H1 (cell line): Measurements from ENCODE around the gene TNIK. TPM values are rescaled to one million over a fixed set of nuclear protein-coding genes. Genes with fewer than 3 reads are reported as not detected.

Source experiments
- CTCF ChIA-PET: fragments of 300-600 bp; sonication (Branson Sonifier 250); formaldehyde crosslinking; loops from one replicate; lab custom pipeline; 2021; ENCODE audit not compliant: partially characterized antibody; lab: Charles Lee
- POLR2A ChIA-PET: fragments of 300-600 bp; sonication (Branson Sonifier 250); formaldehyde crosslinking; loops from one replicate; lab custom pipeline; 2021; ENCODE audit warnings: inconsistent platforms; ENCODE audit not compliant: partially characterized antibody; lab: Charles Lee
- DNase-seq, 2 experiments: peaks; one replicate each; pipeline versions ENCODE4 v3.0.0 to v3.0.0-alpha.2; 2010 to 2022; ENCODE audit warnings: low spot score in 2 of 2, low read depth in 1 of 2, mixed read lengths in 1 of 2
- FAIRE-seq: peaks from 2 replicates; lab custom pipeline; 2011; peaks lifted over from hg19 to GRCh38; lab: Jason Lieb, UNC
- H2AFZ ChIP-seq: 2 replicates; pipeline ENCODE4 v1.8.1; 2012; ENCODE audit warnings: low read length, inconsistent platforms
- H2AK5ac ChIP-seq: 2 replicates; pipeline ENCODE4 v1.6.1; 2013; ENCODE audit warnings: low read depth, low read length
- H2BK120ac ChIP-seq: replicated peaks from 2 replicates; pipeline ENCODE3; 2013; ENCODE audit warnings: low read depth, low read length, inconsistent platforms
- H2BK12ac ChIP-seq: 2 replicates; pipeline ENCODE4 v1.6.1; 2013; ENCODE audit warnings: low read depth, low read length
- H2BK15ac ChIP-seq: 2 replicates; pipeline ENCODE4 v1.6.1; 2013; ENCODE audit warnings: low read length
- H2BK20ac ChIP-seq: 2 replicates; pipeline ENCODE4 v1.6.1; 2013; ENCODE audit warnings: low read length
- H2BK5ac ChIP-seq: 2 replicates; pipeline ENCODE4 v1.6.1; 2013; ENCODE audit warnings: low read depth, low read length
- H3K14ac ChIP-seq: 2 replicates; pipeline ENCODE4 v1.6.1; 2013; ENCODE audit warnings: inconsistent platforms; ENCODE audit not compliant: insufficient read length
- H3K18ac ChIP-seq: 2 replicates; pipeline ENCODE4 v1.6.1; 2013; ENCODE audit warnings: low read length; ENCODE audit errors: extremely low read depth
- H3K23ac ChIP-seq: 2 replicates; pipeline ENCODE4 v1.6.1; 2013; ENCODE audit warnings: inconsistent platforms; ENCODE audit not compliant: insufficient read length
- H3K23me2 ChIP-seq: 2 replicates; pipeline ENCODE4 v1.6.1; 2013; ENCODE audit warnings: low read depth, low read length
- H3K27ac ChIP-seq: 2 replicates; pipeline ENCODE4 v1.6.1; 2011; ENCODE audit warnings: low read depth, low read length, inconsistent platforms
- H3K27me3 ChIP-seq, 4 experiments: replicated peaks in 1 of 4; 1 replicate in 1 of 4; 2 replicates in 3 of 4; pipeline versions ENCODE4 v1.6.1 to v1.8.1; 2011 to 2013; ENCODE audit warnings: low read length in 3 of 4, mild to moderate bottlenecking in 3 of 4, inconsistent platforms in 2 of 4, mixed read lengths in 2 of 4, moderate library complexity in 1 of 4; ENCODE audit not compliant: control insufficient read depth in 3 of 4, insufficient read depth in 3 of 4; ENCODE audit errors: extremely low read depth in 1 of 4
- H3K36me3 ChIP-seq, 4 experiments: 2 replicates each; pipeline versions ENCODE4 v1.6.1 to v1.8.1; 2011 to 2013; ENCODE audit warnings: mild to moderate bottlenecking in 4 of 4, low read length in 3 of 4, moderate library complexity in 2 of 4, control low read depth in 1 of 4, inconsistent platforms in 1 of 4; ENCODE audit not compliant: insufficient read depth in 4 of 4, control insufficient read depth in 2 of 4
- H3K4ac ChIP-seq: replicated peaks from 2 replicates; pipeline ENCODE3; 2013; ENCODE audit warnings: low read length, low read depth, mixed read lengths, inconsistent platforms; ENCODE audit not compliant: insufficient read length
- H3K4me1 ChIP-seq, 4 experiments: replicated peaks in 1 of 4; 1 replicate in 1 of 4; 2 replicates in 3 of 4; pipeline versions ENCODE4 v1.6.1 to v1.8.1; 2011 to 2013; ENCODE audit warnings: low read length in 3 of 4, inconsistent platforms in 2 of 4, mixed read lengths in 1 of 4; ENCODE audit not compliant: insufficient read depth in 4 of 4, control insufficient read depth in 3 of 4
- H3K4me2 ChIP-seq, 2 experiments: 2 replicates each; pipeline versions ENCODE4 v1.6.1 to v1.8.1; 2011 to 2013; ENCODE audit warnings: low read depth in 2 of 2, low read length in 2 of 2, control low read depth in 1 of 2, inconsistent platforms in 1 of 2, mild to moderate bottlenecking in 1 of 2; ENCODE audit not compliant: insufficient read depth in 1 of 2
- H3K4me3 ChIP-seq, 4 experiments: fragments of 200-600, 300-600 bp in 1 of 4; sonication (generic), shearing (Covaris generic), sonication (Bioruptor Twin) in 1 of 4; 2 replicates each; pipeline versions ENCODE4 v1.5.1 to v1.8.1; 2011 to 2016; ENCODE audit warnings: low read length in 4 of 4, low read depth in 3 of 4, control low read depth in 2 of 4, inconsistent platforms in 2 of 4, mild to moderate bottlenecking in 2 of 4, mixed read lengths in 1 of 4, moderate library complexity in 1 of 4; ENCODE audit not compliant: insufficient read depth in 2 of 4; ENCODE audit errors: extremely low read depth in 1 of 4
- H3K56ac ChIP-seq: replicated peaks from 2 replicates; pipeline ENCODE3; 2013; ENCODE audit warnings: low read depth, mild to moderate bottlenecking, mixed read lengths, low read length, inconsistent platforms; ENCODE audit not compliant: insufficient read length
- H3K79me1 ChIP-seq: 2 replicates; pipeline ENCODE4 v1.6.1; 2013; ENCODE audit warnings: low read depth, low read length, control low read depth
- H3K79me2 ChIP-seq, 2 experiments: 2 replicates each; pipeline versions ENCODE4 v1.6.1 to v1.8.1; 2012 to 2013; ENCODE audit warnings: low read length in 2 of 2, mild to moderate bottlenecking in 2 of 2, inconsistent platforms in 1 of 2; ENCODE audit not compliant: insufficient read depth in 2 of 2, control insufficient read depth in 1 of 2
- H3K9ac ChIP-seq, 4 experiments: replicated peaks in 1 of 4; 1 replicate in 1 of 4; 2 replicates in 3 of 4; pipeline versions ENCODE4 v1.6.1 to v1.8.1; 2011 to 2013; ENCODE audit warnings: low read depth in 3 of 4, low read length in 3 of 4, control low read depth in 2 of 4, mild to moderate bottlenecking in 2 of 4, moderate library complexity in 2 of 4, inconsistent platforms in 1 of 4; ENCODE audit errors: extremely low read depth in 1 of 4
- H3K9me3 ChIP-seq, 2 experiments: 2 replicates each; pipeline versions ENCODE4 v1.6.1 to v1.8.1; 2012 to 2013; ENCODE audit warnings: mild to moderate bottlenecking in 2 of 2, moderate library complexity in 2 of 2, control low read depth in 1 of 2, inconsistent platforms in 1 of 2, low read depth in 1 of 2, low read length in 1 of 2, mixed read lengths in 1 of 2; ENCODE audit not compliant: insufficient read depth in 2 of 2
- H4K20me1 ChIP-seq, 2 experiments: replicated peaks in 1 of 2; 2 replicates each; pipeline versions ENCODE3 to v1.8.1; 2011 to 2013; ENCODE audit warnings: inconsistent platforms in 2 of 2, low read length in 2 of 2, mild to moderate bottlenecking in 1 of 2; ENCODE audit not compliant: insufficient read depth in 2 of 2, control insufficient read depth in 1 of 2
- H4K5ac ChIP-seq: 2 replicates; pipeline ENCODE4 v1.6.1; 2013; ENCODE audit warnings: low read length, low read depth, mixed read lengths, inconsistent platforms; ENCODE audit not compliant: insufficient read length
- H4K8ac ChIP-seq: 2 replicates; pipeline ENCODE4 v1.8.0; 2013; ENCODE audit warnings: mild to moderate bottlenecking, moderate library complexity, low read length, inconsistent platforms; ENCODE audit not compliant: insufficient read depth; ENCODE audit errors: extremely low read depth
- H4K91ac ChIP-seq: replicated peaks from 2 replicates; pipeline ENCODE3; 2013; ENCODE audit warnings: low read length, mixed read lengths, inconsistent platforms; ENCODE audit not compliant: insufficient read length
- ASH2L ChIP-seq: fragments of 200-600, 300-600 bp; sonication (generic); IDR thresholded peaks from one replicate; pipeline ENCODE4 v1.7.1; 2017; ENCODE audit warnings: low read length
- BRCA1 ChIP-seq: IDR thresholded peaks from 2 replicates; pipeline ENCODE4 v1.6.1; 2012; ENCODE audit warnings: low read depth, low read length, improper control_type of control experiment
- CBX5 ChIP-seq: fragments of 300-800, 300-1000 bp; sonication (generic); IDR thresholded peaks from 2 replicates; pipeline ENCODE4 v1.7.1; 2016; ENCODE audit warnings: antibody characterized with exemption, low read length, low read depth
- CHD2 ChIP-seq: IDR thresholded peaks from 2 replicates; pipeline ENCODE4 v1.6.1; 2012; ENCODE audit warnings: low read length, improper control_type of control experiment
- NANOG ChIP-seq: IDR thresholded peaks from 2 replicates; pipeline ENCODE4 v1.6.1; 2011; ENCODE audit warnings: low read length, low read depth, mild to moderate bottlenecking, inconsistent platforms; ENCODE audit not compliant: insufficient read depth, poor library complexity, severe bottlenecking
- PHF8 ChIP-seq: fragments of 200-600 bp; sonication (generic); conservative IDR thresholded peaks from 2 replicates; pipeline ENCODE4 v1.7.1; 2012; ENCODE audit warnings: low read depth, mild to moderate bottlenecking, inconsistent platforms, low read length, moderate library complexity
- POLR2A ChIP-seq, 2 experiments: IDR thresholded peaks; 1 replicate in 1 of 2; 2 replicates in 1 of 2; pipeline ENCODE4 v1.6.1; 2011; ENCODE audit warnings: low read depth in 2 of 2, low read length in 2 of 2, mild to moderate bottlenecking in 2 of 2; ENCODE audit errors: control extremely low read depth in 1 of 2
- RAD21 ChIP-seq, 2 experiments: IDR thresholded peaks in 1 of 2; conservative IDR thresholded peaks in 1 of 2; 2 replicates each; pipeline ENCODE4 v1.6.1; 2011; ENCODE audit warnings: low read depth in 2 of 2, low read length in 2 of 2, improper control_type of control experiment in 1 of 2, inconsistent platforms in 1 of 2, mild to moderate bottlenecking in 1 of 2, moderate library complexity in 1 of 2
- SIN3A ChIP-seq, 2 experiments: IDR thresholded peaks in 1 of 2; conservative IDR thresholded peaks in 1 of 2; 2 replicates each; pipeline ENCODE4 v1.6.1; 2011 to 2012; ENCODE audit warnings: low read length in 2 of 2, improper control_type of control experiment in 1 of 2, low read depth in 1 of 2, mild to moderate bottlenecking in 1 of 2
- SP4 ChIP-seq: IDR thresholded peaks from 2 replicates; pipeline ENCODE4 v1.6.1; 2012; ENCODE audit warnings: low read length, inconsistent platforms
- polyA plus RNA-seq, 7 experiments: library from polyadenylated mRNA; depleted of rRNA in 3 of 7; stranded (reverse) in 5 of 7; unstranded in 2 of 7; fragments of >200 nt in 5 of 7; fragments of 200-250 nt in 2 of 7; gene quantifications; 1 replicate in 5 of 7; 2 replicates in 1 of 7; 4 replicates in 1 of 7; pipeline versions ENCODE4 v1.2.1 to v1.2.3, GENCODE V29; 2011 to 2013; ENCODE audit warnings: missing spikeins in 2 of 7, mixed read lengths in 2 of 7
- total RNA-seq: library from RNA; stranded (reverse); fragmentation: NEBNext Ultra II Directional; extraction: Animal tissue kit (Norgen Biotek cat#: 25700); gene quantifications from 2 replicates; pipeline ENCODE4 v1.2.1, GENCODE V29; 2021

The TNIK gene
- total and polyA plus RNA-seq, 2 of the 8 experiments (the other 6 are each of a cell fraction or from before 2014, with no cell fraction given), result 7.4 to 42.0 TPM

DNA sequence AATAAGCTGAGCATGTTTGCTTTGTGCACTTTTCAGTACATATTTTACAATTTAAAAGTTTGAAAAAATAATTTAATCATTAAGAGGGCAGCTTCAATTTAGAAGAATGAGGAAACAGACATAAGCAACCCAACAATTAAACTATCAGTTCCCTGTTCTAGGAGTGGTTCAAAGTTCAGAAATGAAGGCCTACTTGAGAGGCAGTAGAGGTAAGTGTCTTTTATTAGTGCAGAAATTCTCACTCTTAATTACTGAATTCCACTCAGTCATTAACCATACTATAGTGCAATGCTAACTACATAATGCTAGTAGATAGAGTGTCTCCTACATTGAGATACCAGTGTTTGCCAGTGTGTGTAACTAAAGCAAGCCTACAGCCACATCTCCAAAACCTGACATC lies 73.1 kb downstream of the TNIK start:
- Histone ChIP-seq H2BK20ac (no peak overlapping the region), H3K23ac (no peak overlapping the region), H2BK15ac (no peak overlapping the region), H3K14ac (no peak overlapping the region), H3K4me2 (no peak overlapping the region), H4K5ac (no peak overlapping the region), H3K36me3 (no peaks in the 10 kb centered on the region), H3K23me2 (no peaks in the 10 kb centered on the region), H4K8ac (no peak overlapping the region), H3K4me3 (no peak overlapping the region), H2AFZ (no peak overlapping the region), H3K4me1 (peaks cover 0 to 18% (median 15%) of the 10 kb centered on the region in 4 experiments; a peak in 4 of 7 replicates), H3K4ac (no peak overlapping the region), H2BK12ac (no peak overlapping the region), H2AK5ac (no peak overlapping the region), H3K79me2 (peaks cover 3 to 52% of the 10 kb centered on the region in 2 experiments; a peak in 2 of 4 replicates), H2BK5ac (no peak overlapping the region), H3K27me3 (peaks cover 0 to 1% (median 0%) of the 10 kb centered on the region in 4 experiments; a peak in 1 of 7 replicates), H2BK120ac (no peak overlapping the region), H4K20me1 (no peaks in the 10 kb centered on the region), H3K18ac (no peak overlapping the region), H3K79me1 (no peaks in the 10 kb centered on the region), H3K9me3 (peaks cover 3 to 9% of the 10 kb centered on the region in 2 experiments; a peak in 2 of 4 replicates), H3K9ac (no peak overlapping the region), H4K91ac (no peak overlapping the region), H3K56ac (no peak overlapping the region), H3K27ac (no peak overlapping the region)
- POLR2A ChIA-PET, result no interaction called here
- DNase-seq, result no peak
- FAIRE-seq, result no peak
- CTCF ChIA-PET, result no interaction called here
- TF ChIP-seq CBX5, result no peak
- no peak for TF ChIP-seq CHD2
- no peak for TF ChIP-seq RAD21 (IDR thresholded peaks at IDR 0.05 in 1 of 2, conservative IDR thresholded peaks at IDR 0.05 in 1 of 2; ENCODE audit: low read depth in 2 of 2, low read length in 2 of 2)
- TF ChIP-seq POLR2A (IDR thresholded peaks at IDR 0.05; ENCODE audit: control extremely low read depth in 1 of 2, low read depth in 2 of 2, low read length in 2 of 2), result no peak
- TF ChIP-seq NANOG, result no peak
- no peak for TF ChIP-seq SIN3A (conservative IDR thresholded peaks at IDR 0.05 in 1 of 2, IDR thresholded peaks at IDR 0.05 in 1 of 2; ENCODE audit: low read depth in 1 of 2, low read length in 2 of 2)
- no peak for TF ChIP-seq BRCA1
- no peak for TF ChIP-seq SP4
- no peak for TF ChIP-seq PHF8
- no peak for TF ChIP-seq ASH2L
